H1 (cell line): ENCODE measurements around the gene SLC15A1. TPM values are rescaled to one million over a fixed set of nuclear protein-coding genes. Genes with fewer than 3 reads are reported as not detected.

ENCODE experiments used
- CTCF ChIA-PET: fragments of 300-600 bp; sonication (Branson Sonifier 250); formaldehyde crosslinking; loops from one replicate; lab custom pipeline; 2021; ENCODE audit not compliant: partially characterized antibody; lab: Charles Lee
- POLR2A ChIA-PET: fragments of 300-600 bp; sonication (Branson Sonifier 250); formaldehyde crosslinking; loops from one replicate; lab custom pipeline; 2021; ENCODE audit warnings: inconsistent platforms; ENCODE audit not compliant: partially characterized antibody; lab: Charles Lee
- DNase-seq, 2 experiments: peaks; one replicate each; pipeline versions ENCODE4 v3.0.0 to v3.0.0-alpha.2; 2010 to 2022; ENCODE audit warnings: low spot score in 2 of 2, low read depth in 1 of 2, mixed read lengths in 1 of 2
- FAIRE-seq: peaks from 2 replicates; lab custom pipeline; 2011; peaks lifted over from hg19 to GRCh38; lab: Jason Lieb, UNC
- H2AFZ ChIP-seq: 2 replicates; pipeline ENCODE4 v1.8.1; 2012; ENCODE audit warnings: low read length, inconsistent platforms
- H2AK5ac ChIP-seq: 2 replicates; pipeline ENCODE4 v1.6.1; 2013; ENCODE audit warnings: low read depth, low read length
- H2BK120ac ChIP-seq: replicated peaks from 2 replicates; pipeline ENCODE3; 2013; ENCODE audit warnings: low read depth, low read length, inconsistent platforms
- H2BK12ac ChIP-seq: 2 replicates; pipeline ENCODE4 v1.6.1; 2013; ENCODE audit warnings: low read depth, low read length
- H2BK15ac ChIP-seq: 2 replicates; pipeline ENCODE4 v1.6.1; 2013; ENCODE audit warnings: low read length
- H2BK20ac ChIP-seq: 2 replicates; pipeline ENCODE4 v1.6.1; 2013; ENCODE audit warnings: low read length
- H2BK5ac ChIP-seq: 2 replicates; pipeline ENCODE4 v1.6.1; 2013; ENCODE audit warnings: low read depth, low read length
- H3K14ac ChIP-seq: 2 replicates; pipeline ENCODE4 v1.6.1; 2013; ENCODE audit warnings: inconsistent platforms; ENCODE audit not compliant: insufficient read length
- H3K18ac ChIP-seq: 2 replicates; pipeline ENCODE4 v1.6.1; 2013; ENCODE audit warnings: low read length; ENCODE audit errors: extremely low read depth
- H3K23ac ChIP-seq: 2 replicates; pipeline ENCODE4 v1.6.1; 2013; ENCODE audit warnings: inconsistent platforms; ENCODE audit not compliant: insufficient read length
- H3K23me2 ChIP-seq: 2 replicates; pipeline ENCODE4 v1.6.1; 2013; ENCODE audit warnings: low read depth, low read length
- H3K27ac ChIP-seq: 2 replicates; pipeline ENCODE4 v1.6.1; 2011; ENCODE audit warnings: low read depth, low read length, inconsistent platforms
- H3K27me3 ChIP-seq, 4 experiments: replicated peaks in 1 of 4; 1 replicate in 1 of 4; 2 replicates in 3 of 4; pipeline versions ENCODE4 v1.6.1 to v1.8.1; 2011 to 2013; ENCODE audit warnings: low read length in 3 of 4, mild to moderate bottlenecking in 3 of 4, inconsistent platforms in 2 of 4, mixed read lengths in 2 of 4, moderate library complexity in 1 of 4; ENCODE audit not compliant: control insufficient read depth in 3 of 4, insufficient read depth in 3 of 4; ENCODE audit errors: extremely low read depth in 1 of 4
- H3K36me3 ChIP-seq, 4 experiments: 2 replicates each; pipeline versions ENCODE4 v1.6.1 to v1.8.1; 2011 to 2013; ENCODE audit warnings: mild to moderate bottlenecking in 4 of 4, low read length in 3 of 4, moderate library complexity in 2 of 4, control low read depth in 1 of 4, inconsistent platforms in 1 of 4; ENCODE audit not compliant: insufficient read depth in 4 of 4, control insufficient read depth in 2 of 4
- H3K4ac ChIP-seq: replicated peaks from 2 replicates; pipeline ENCODE3; 2013; ENCODE audit warnings: low read length, low read depth, mixed read lengths, inconsistent platforms; ENCODE audit not compliant: insufficient read length
- H3K4me1 ChIP-seq, 4 experiments: replicated peaks in 1 of 4; 1 replicate in 1 of 4; 2 replicates in 3 of 4; pipeline versions ENCODE4 v1.6.1 to v1.8.1; 2011 to 2013; ENCODE audit warnings: low read length in 3 of 4, inconsistent platforms in 2 of 4, mixed read lengths in 1 of 4; ENCODE audit not compliant: insufficient read depth in 4 of 4, control insufficient read depth in 3 of 4
- H3K4me2 ChIP-seq, 2 experiments: 2 replicates each; pipeline versions ENCODE4 v1.6.1 to v1.8.1; 2011 to 2013; ENCODE audit warnings: low read depth in 2 of 2, low read length in 2 of 2, control low read depth in 1 of 2, inconsistent platforms in 1 of 2, mild to moderate bottlenecking in 1 of 2; ENCODE audit not compliant: insufficient read depth in 1 of 2
- H3K4me3 ChIP-seq, 4 experiments: fragments of 200-600, 300-600 bp in 1 of 4; sonication (generic), shearing (Covaris generic), sonication (Bioruptor Twin) in 1 of 4; 2 replicates each; pipeline versions ENCODE4 v1.5.1 to v1.8.1; 2011 to 2016; ENCODE audit warnings: low read length in 4 of 4, low read depth in 3 of 4, control low read depth in 2 of 4, inconsistent platforms in 2 of 4, mild to moderate bottlenecking in 2 of 4, mixed read lengths in 1 of 4, moderate library complexity in 1 of 4; ENCODE audit not compliant: insufficient read depth in 2 of 4; ENCODE audit errors: extremely low read depth in 1 of 4
- H3K56ac ChIP-seq: replicated peaks from 2 replicates; pipeline ENCODE3; 2013; ENCODE audit warnings: low read depth, mild to moderate bottlenecking, mixed read lengths, low read length, inconsistent platforms; ENCODE audit not compliant: insufficient read length
- H3K79me1 ChIP-seq: 2 replicates; pipeline ENCODE4 v1.6.1; 2013; ENCODE audit warnings: low read depth, low read length, control low read depth
- H3K79me2 ChIP-seq, 2 experiments: 2 replicates each; pipeline versions ENCODE4 v1.6.1 to v1.8.1; 2012 to 2013; ENCODE audit warnings: low read length in 2 of 2, mild to moderate bottlenecking in 2 of 2, inconsistent platforms in 1 of 2; ENCODE audit not compliant: insufficient read depth in 2 of 2, control insufficient read depth in 1 of 2
- H3K9ac ChIP-seq, 4 experiments: replicated peaks in 1 of 4; 1 replicate in 1 of 4; 2 replicates in 3 of 4; pipeline versions ENCODE4 v1.6.1 to v1.8.1; 2011 to 2013; ENCODE audit warnings: low read depth in 3 of 4, low read length in 3 of 4, control low read depth in 2 of 4, mild to moderate bottlenecking in 2 of 4, moderate library complexity in 2 of 4, inconsistent platforms in 1 of 4; ENCODE audit errors: extremely low read depth in 1 of 4
- H3K9me3 ChIP-seq, 2 experiments: 2 replicates each; pipeline versions ENCODE4 v1.6.1 to v1.8.1; 2012 to 2013; ENCODE audit warnings: mild to moderate bottlenecking in 2 of 2, moderate library complexity in 2 of 2, control low read depth in 1 of 2, inconsistent platforms in 1 of 2, low read depth in 1 of 2, low read length in 1 of 2, mixed read lengths in 1 of 2; ENCODE audit not compliant: insufficient read depth in 2 of 2
- H4K20me1 ChIP-seq, 2 experiments: replicated peaks in 1 of 2; 2 replicates each; pipeline versions ENCODE3 to v1.8.1; 2011 to 2013; ENCODE audit warnings: inconsistent platforms in 2 of 2, low read length in 2 of 2, mild to moderate bottlenecking in 1 of 2; ENCODE audit not compliant: insufficient read depth in 2 of 2, control insufficient read depth in 1 of 2
- H4K5ac ChIP-seq: 2 replicates; pipeline ENCODE4 v1.6.1; 2013; ENCODE audit warnings: low read length, low read depth, mixed read lengths, inconsistent platforms; ENCODE audit not compliant: insufficient read length
- H4K8ac ChIP-seq: 2 replicates; pipeline ENCODE4 v1.8.0; 2013; ENCODE audit warnings: mild to moderate bottlenecking, moderate library complexity, low read length, inconsistent platforms; ENCODE audit not compliant: insufficient read depth; ENCODE audit errors: extremely low read depth
- H4K91ac ChIP-seq: replicated peaks from 2 replicates; pipeline ENCODE3; 2013; ENCODE audit warnings: low read length, mixed read lengths, inconsistent platforms; ENCODE audit not compliant: insufficient read length
- RBBP5 ChIP-seq: IDR thresholded peaks from 2 replicates; pipeline ENCODE4 v1.7.1; 2012; ENCODE audit warnings: low read depth, mild to moderate bottlenecking, inconsistent platforms, low read length, moderate library complexity, borderline replicate concordance
- WGBS, 2 experiments: shearing (Covaris generic) in 1 of 2; methylation state at CpG; one replicate each; pipeline versions ENCODE4 v1.1.6 to v1.1.7; 2013 to 2015; ENCODE audit warnings: low lambda C conversion rate in 2 of 2, mixed read lengths in 2 of 2, inconsistent platforms in 1 of 2, low coverage in 1 of 2, missing lambda C conversion rate in 1 of 2; ENCODE audit not compliant: insufficient replicate concordance in 2 of 2, insufficient coverage in 1 of 2, insufficient read length in 1 of 2; ENCODE audit errors: extremely low coverage in 1 of 2, missing lambda C conversion rate in 1 of 2; 5-methylcytosine and 5-hydroxymethylcytosine counted together
- polyA plus RNA-seq, 7 experiments: library from polyadenylated mRNA; depleted of rRNA in 3 of 7; stranded (reverse) in 5 of 7; unstranded in 2 of 7; fragments of >200 nt in 5 of 7; fragments of 200-250 nt in 2 of 7; gene quantifications; 1 replicate in 5 of 7; 2 replicates in 1 of 7; 4 replicates in 1 of 7; pipeline versions ENCODE4 v1.2.1 to v1.2.3, GENCODE V29; 2011 to 2013; ENCODE audit warnings: missing spikeins in 2 of 7, mixed read lengths in 2 of 7
- total RNA-seq: library from RNA; stranded (reverse); fragmentation: NEBNext Ultra II Directional; extraction: Animal tissue kit (Norgen Biotek cat#: 25700); gene quantifications from 2 replicates; pipeline ENCODE4 v1.2.1, GENCODE V29; 2021

SLC15A1 gene
- total and polyA plus RNA-seq, 2 of the 8 experiments (the other 6 are each of a cell fraction or from before 2014, with no cell fraction given) = 1.3 to 2.4 TPM

- Histone ChIP-seq H3K27ac (no peak overlapping the region), H4K91ac (no peak overlapping the region), H3K4me3 (no peak overlapping the region), H2BK5ac (no peak overlapping the region), H3K36me3 (no peaks in the 10 kb centered on the region; a peak in 2 of 8 replicates), H3K9me3 (no peaks in the 10 kb centered on the region), H4K5ac (no peak overlapping the region), H4K8ac (no peak overlapping the region), H3K4ac (no peak overlapping the region), H2AK5ac (no peak overlapping the region), H2BK12ac (no peak overlapping the region), H3K18ac (no peak overlapping the region), H3K23ac (no peak overlapping the region), H3K14ac (no peak overlapping the region), H3K27me3 (no peaks in the 10 kb centered on the region), H3K56ac (no peak overlapping the region), H3K23me2 (no peaks in the 10 kb centered on the region), H2BK15ac (no peak overlapping the region), H3K9ac (no peak overlapping the region), H3K4me1 (no peaks in the 10 kb centered on the region), H2AFZ (no peak overlapping the region), H3K4me2 (no peak overlapping the region), H4K20me1 (no peaks in the 10 kb centered on the region), H2BK120ac (no peak overlapping the region), H3K79me2 (no peaks in the 10 kb centered on the region), H2BK20ac (no peak overlapping the region), H3K79me1 (peaks cover 2% of the 10 kb centered on the region; the same call in 1 of the 2 replicates)
- CTCF ChIA-PET = interaction anchor here (0.7 to 3.0 kb wide), 7 partner anchors 9 to 142 kb away, joined by 3 to 25 read pairs (median 4); no protein-coding TSS in a partner anchor
- whole genome bisulfite sequencing, 2 experiments = 93% methylated on average over 5 of the region's 5 CpGs; no CpG with 5 or more reads in 1 of the 2 experiments
- FAIRE-seq (no peak), DNase-seq (no peak)
- POLR2A ChIA-PET = no interaction called here
- no peak for TF ChIP-seq RBBP5
These were observed 43.7 kb upstream of the SLC15A1 start for GRCh38 chr13:98796191-98796590.
